ENCODE measurements around the gene SCAF8.

DNA sequence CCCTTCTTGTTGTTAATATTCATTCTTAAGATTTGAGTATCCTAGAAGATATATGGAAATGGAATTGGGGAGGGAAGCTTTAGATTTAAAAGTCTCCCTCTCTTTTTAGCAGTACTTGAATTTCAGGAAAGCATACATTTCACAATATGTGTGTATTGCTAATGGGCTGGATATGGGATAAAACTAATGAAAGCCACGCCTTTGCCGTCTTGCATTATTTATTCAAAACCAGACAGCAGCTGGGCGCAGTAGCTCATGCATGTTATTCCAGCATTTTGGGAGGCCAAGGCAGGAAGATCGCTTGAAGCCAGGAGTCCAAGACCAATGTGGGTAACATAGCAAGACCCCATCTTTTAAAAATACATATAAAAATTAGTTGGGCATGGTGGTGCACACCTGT lies 140.3 kb downstream of the SCAF8 start:
- TF ChIP-seq, protein P1, sequence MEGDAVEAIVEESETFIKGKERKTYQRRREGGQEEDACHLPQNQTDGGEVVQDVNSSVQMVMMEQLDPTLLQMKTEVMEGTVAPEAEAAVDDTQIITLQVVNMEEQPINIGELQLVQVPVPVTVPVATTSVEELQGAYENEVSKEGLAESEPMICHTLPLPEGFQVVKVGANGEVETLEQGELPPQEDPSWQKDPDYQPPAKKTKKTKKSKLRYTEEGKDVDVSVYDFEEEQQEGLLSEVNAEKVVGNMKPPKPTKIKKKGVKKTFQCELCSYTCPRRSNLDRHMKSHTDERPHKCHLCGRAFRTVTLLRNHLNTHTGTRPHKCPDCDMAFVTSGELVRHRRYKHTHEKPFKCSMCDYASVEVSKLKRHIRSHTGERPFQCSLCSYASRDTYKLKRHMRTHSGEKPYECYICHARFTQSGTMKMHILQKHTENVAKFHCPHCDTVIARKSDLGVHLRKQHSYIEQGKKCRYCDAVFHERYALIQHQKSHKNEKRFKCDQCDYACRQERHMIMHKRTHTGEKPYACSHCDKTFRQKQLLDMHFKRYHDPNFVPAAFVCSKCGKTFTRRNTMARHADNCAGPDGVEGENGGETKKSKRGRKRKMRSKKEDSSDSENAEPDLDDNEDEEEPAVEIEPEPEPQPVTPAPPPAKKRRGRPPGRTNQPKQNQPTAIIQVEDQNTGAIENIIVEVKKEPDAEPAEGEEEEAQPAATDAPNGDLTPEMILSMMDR (IDR thresholded peaks at IDR 0.05; ENCODE audit: poor library complexity), result no peak
- TF ChIP-seq EZH2 (IDR thresholded peaks at IDR 0.05; ENCODE audit: borderline replicate concordance), result no peak
- no peak for TF ChIP-seq EZH2phosphoT487 (IDR thresholded peaks at IDR 0.05; ENCODE audit: low read depth, severe bottlenecking, unreplicated experiment)

Data from hepatocyte (in vitro differentiated cells).